T-cell (primary cell): ENCODE measurements around the gene KAZALD1. TPM values are rescaled to one million over a fixed set of nuclear protein-coding genes. Genes with fewer than 3 reads are reported as not detected.

Experiments
- ATAC-seq, 4 experiments: fragments of 200-7000 bp in 3 of 4; fragments of 150-1000 bp in 1 of 4; cut with Tn5 transposase; replicated peaks in 1 of 4; 1 replicate in 3 of 4; 2 replicates in 1 of 4; pipeline ENCODE4 v1.10.0; 2021; ENCODE audit warnings: moderate library complexity in 3 of 4, mild to moderate bottlenecking in 2 of 4, moderate number of reproducible peaks in 1 of 4
- CTCF ChIA-PET, 2 donors: fragments of 300-600 bp; sonication (Branson Sonifier 250); formaldehyde crosslinking; loops; one replicate each; lab custom pipeline; 2022; ENCODE audit warnings: antibody characterized with exemption in 2 of 2; lab: Charles Lee
- POLR2A ChIA-PET, 2 donors: fragments of 300-600 bp; sonication (Branson Sonifier 250); formaldehyde crosslinking; loops; one replicate each; lab custom pipeline; 2022; ENCODE audit warnings: antibody characterized with exemption in 2 of 2; lab: Charles Lee
- DNase-seq, 35 experiments: peaks; one replicate each; pipeline versions ENCODE4 v3.0.0 to v3.0.0-alpha.2; 2013 to 2023
- H3K27ac ChIP-seq: one replicate; pipeline ENCODE4 v1.5.1; 2013; ENCODE audit warnings: low read length
- H3K27me3 ChIP-seq, 2 experiments: replicated peaks in 1 of 2; 1 replicate in 1 of 2; 2 replicates in 1 of 2; pipeline versions ENCODE4 v1.6.1 to v1.7.0; 2013; ENCODE audit warnings: low read length in 1 of 2, mixed read lengths in 1 of 2; ENCODE audit not compliant: control insufficient read depth in 2 of 2, insufficient read depth in 2 of 2; ENCODE audit errors: extremely low read depth in 1 of 2
- H3K36me3 ChIP-seq, 2 donors: 1 replicate in 1 of 2; 2 replicates in 1 of 2; pipeline versions ENCODE4 v1.6.1 to v1.7.0; 2013; ENCODE audit warnings: low read length in 1 of 2; ENCODE audit not compliant: control insufficient read depth in 2 of 2, insufficient read depth in 1 of 2; ENCODE audit errors: extremely low read depth in 1 of 2
- H3K4me1 ChIP-seq, 2 experiments: 1 replicate in 1 of 2; 2 replicates in 1 of 2; pipeline versions ENCODE4 v1.6.1 to v1.7.0; 2013; ENCODE audit warnings: low read length in 2 of 2, mixed read lengths in 1 of 2; ENCODE audit not compliant: insufficient read depth in 2 of 2, control insufficient read depth in 1 of 2; ENCODE audit errors: extremely low read depth in 1 of 2
- H3K4me3 ChIP-seq, 2 donors: 1 replicate in 1 of 2; 2 replicates in 1 of 2; pipeline versions ENCODE4 v1.5.1 to v1.7.0; 2013; ENCODE audit warnings: mild to moderate bottlenecking in 2 of 2, low read length in 1 of 2, moderate library complexity in 1 of 2; ENCODE audit not compliant: control insufficient read depth in 1 of 2; ENCODE audit errors: extremely low read depth in 1 of 2
- H3K9me3 ChIP-seq: 2 replicates; pipeline ENCODE4 v1.7.0; 2013
- H3K27ac Mint-ChIP-seq, 2 donors: one replicate each; pipeline ENCODE4 v1.8.0; 2020 to 2021; ENCODE audit warnings: mild to moderate bottlenecking in 2 of 2, mixed read lengths in 2 of 2
- H3K27me3 Mint-ChIP-seq, 2 donors: one replicate each; pipeline ENCODE4 v1.8.0; 2021 to 2022; ENCODE audit warnings: mixed read lengths in 2 of 2
- H3K36me3 Mint-ChIP-seq: one replicate; pipeline ENCODE4 v1.8.0; 2021; ENCODE audit warnings: mixed read lengths
- H3K4me1 Mint-ChIP-seq, 3 donors: one replicate each; pipeline ENCODE4 v1.8.0; 2020 to 2022; ENCODE audit warnings: mixed read lengths in 3 of 3, mild to moderate bottlenecking in 1 of 3
- H3K4me3 Mint-ChIP-seq, 3 donors: one replicate each; pipeline ENCODE4 v1.8.0; 2020 to 2022; ENCODE audit warnings: mild to moderate bottlenecking in 3 of 3, mixed read lengths in 3 of 3, moderate library complexity in 3 of 3
- H3K9me3 Mint-ChIP-seq, 3 donors: one replicate each; pipeline ENCODE4 v1.8.0; 2020 to 2022; ENCODE audit warnings: mixed read lengths in 3 of 3
- WGBS: methylation state at CpG from one replicate; pipeline ENCODE4 v1.1.5; 2013; ENCODE audit warnings: missing lambda C conversion rate; ENCODE audit not compliant: insufficient coverage; 5-methylcytosine and 5-hydroxymethylcytosine counted together
- total RNA-seq, 35 experiments: library from RNA in 6 of 35; stranded (reverse) in 6 of 35; fragments of 120-200 nt in 1 of 35; gene quantifications; one replicate each; pipeline versions ENCODE4 v1.2.1 to v1.2.4 and lab custom pipeline; 2013 to 2026

KAZALD1 gene
- total RNA-seq, 5 donors from 2014 or later (not counting 1 experiment from before 2014, with no cell fraction given): 0.19 to 0.29 TPM; not detected in 3

DNA sequence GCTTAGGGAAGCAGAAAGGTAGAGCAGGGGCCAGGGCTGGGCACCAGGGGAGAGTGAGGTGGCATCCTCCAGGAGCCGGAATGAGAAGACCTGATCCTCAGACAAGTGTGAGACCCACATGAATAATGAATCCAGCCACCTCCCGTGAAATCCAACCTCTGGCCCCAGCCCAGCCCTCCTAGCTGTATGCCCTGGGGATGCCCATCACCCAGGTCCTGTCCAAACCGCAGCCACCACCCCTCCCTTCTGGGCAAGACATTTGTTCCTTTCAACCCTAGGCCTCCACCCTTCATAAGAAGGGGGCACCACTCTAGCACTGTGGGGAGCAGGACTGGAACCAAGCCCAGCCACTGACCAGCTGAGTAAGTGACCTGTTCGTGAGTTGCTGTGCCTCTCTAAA lies 40.5 kb upstream of the KAZALD1 start:
- Histone ChIP-seq H3K27ac (no peak overlapping the region), H3K4me1 (peaks cover 0 to 8% of the 10 kb centered on the region in 2 experiments), H3K36me3 (no peaks in the 10 kb centered on the region), H3K4me3 (no peak overlapping the region), H3K27me3 (peaks cover 0 to 52% of the 10 kb centered on the region in 2 experiments), H3K9me3 (no peaks in the 10 kb centered on the region)
- POLR2A ChIA-PET: no interaction called here
- DNase-seq (no peak), ATAC-seq (no peak)
- Mint-ChIP-seq H3K27me3 (peaks cover 37 to 40% of the 10 kb centered on the region in 2 donors), H3K9me3 (no peaks in the 10 kb centered on the region), H3K4me3 (no peak overlapping the region), H3K4me1 (peaks cover 5 to 6% (median 6%) of the 10 kb centered on the region in 3 donors), H3K36me3 (no peaks in the 10 kb centered on the region), H3K27ac (no peak overlapping the region)
- CTCF ChIA-PET: interaction anchor here in 1 of 2 donors (0.6 kb wide), 1 partner anchor 9 kb away, joined by 7 read pairs; no protein-coding TSS in a partner anchor
- 84% methylated on average over 3 of the region's 4 CpGs for WGBS

DNA sequence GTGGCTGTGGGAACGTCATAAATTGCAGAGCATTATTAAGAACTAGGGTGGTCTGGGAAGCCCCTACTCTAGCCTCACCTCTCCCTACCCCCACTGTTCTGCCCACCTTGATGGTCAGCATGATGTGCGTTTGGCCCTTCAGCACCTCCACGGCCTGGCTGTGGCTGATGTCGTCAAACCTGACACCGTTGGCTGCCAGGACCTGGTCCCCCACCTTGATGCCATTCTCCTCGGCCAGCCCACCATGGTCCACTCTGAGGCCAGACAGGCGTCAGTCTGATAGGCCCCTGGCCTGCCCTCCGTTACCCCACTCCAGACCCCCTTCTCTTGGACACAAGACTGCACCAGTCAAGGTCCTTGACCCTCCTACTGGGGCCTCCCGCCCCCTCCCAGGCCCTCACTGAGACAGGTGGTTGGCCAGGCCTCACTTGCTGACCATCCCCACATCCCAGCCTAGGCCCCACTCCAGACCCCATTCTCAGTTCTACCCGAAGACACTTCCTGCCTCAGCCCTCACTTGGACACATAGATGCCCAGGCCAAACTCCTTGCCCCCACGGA lies 40.0 kb upstream of the KAZALD1 start:
- no peak overlapping the region for H3K4me3 Mint-ChIP-seq
- Histone ChIP-seq H3K27ac (no peak overlapping the region), H3K36me3 (no peaks in the 10 kb centered on the region), H3K4me3 (no peak overlapping the region), H3K27me3 (peaks cover 0 to 47% of the 10 kb centered on the region in 2 experiments), H3K4me1 (peaks cover 0 to 8% of the 10 kb centered on the region in 2 experiments), H3K9me3 (no peaks in the 10 kb centered on the region)
- H3K27ac Mint-ChIP-seq: no peak overlapping the region
- WGBS: 74% methylated on average over 10 of the region's 11 CpGs
- ChIA-PET POLR2A (interaction anchor here in 1 of 2 donors (0.5 kb wide), 1 partner anchor 106 kb away, joined by 3 read pairs; no protein-coding TSS in a partner anchor), CTCF (interaction anchor here (0.6 to 0.7 kb wide), 4 partner anchors 9 to 100 kb away, joined by 3 to 7 read pairs (median 4); no protein-coding TSS in a partner anchor)
- H3K36me3 Mint-ChIP-seq: no peaks in the 10 kb centered on the region
- peaks cover 32 to 35% of the 10 kb centered on the region in 2 donors for H3K27me3 Mint-ChIP-seq
- H3K4me1 Mint-ChIP-seq: peaks cover 5 to 6% (median 6%) of the 10 kb centered on the region in 3 donors
- H3K9me3 Mint-ChIP-seq: no peaks in the 10 kb centered on the region
- DNase-seq: no peak
- no peak for ATAC-seq

DNA sequence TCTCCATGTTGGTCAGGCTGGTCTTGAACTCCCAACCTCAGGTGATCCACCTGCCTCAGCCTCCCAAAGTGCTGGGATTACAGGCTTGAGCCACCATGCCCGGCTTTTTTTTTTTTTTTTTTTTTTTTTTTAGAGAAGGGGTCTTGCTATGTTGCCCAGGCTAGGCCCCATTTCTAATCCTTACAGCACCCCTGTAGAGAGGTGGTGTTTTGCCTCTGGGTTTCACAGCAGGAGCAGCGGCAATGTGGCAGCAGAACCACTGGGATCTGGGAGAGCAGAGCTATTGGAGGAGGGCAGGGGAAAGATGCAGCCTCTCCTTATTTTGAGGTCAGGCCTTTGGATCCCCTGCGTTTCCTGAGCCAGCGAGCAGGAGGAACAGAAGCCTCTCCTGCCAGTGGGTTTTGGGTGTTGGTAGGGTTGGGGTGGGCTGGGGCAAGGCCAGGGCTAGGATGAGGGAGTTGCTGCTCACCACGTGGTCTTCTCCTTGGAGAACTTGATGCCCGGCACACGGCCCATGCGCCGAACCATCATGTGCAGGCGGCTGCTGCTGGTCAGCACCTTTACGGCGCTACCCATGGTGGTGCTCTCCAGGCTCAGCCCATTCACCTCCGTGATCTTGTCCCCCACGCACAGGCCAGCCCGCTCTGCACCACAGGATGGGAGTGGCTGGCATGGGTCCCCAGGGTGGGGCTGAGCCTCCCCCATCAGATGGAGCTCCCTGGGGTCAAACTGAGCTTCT lies 38.7 kb upstream of the KAZALD1 start:
- Mint-ChIP-seq H3K9me3 (no peaks in the 10 kb centered on the region), H3K4me3 (no peak overlapping the region), H3K36me3 (no peaks in the 10 kb centered on the region), H3K4me1 (peaks cover 5 to 6% (median 6%) of the 10 kb centered on the region in 3 donors), H3K27ac (no peak overlapping the region), H3K27me3 (peaks cover 20 to 26% of the 10 kb centered on the region in 2 donors)
- H3K36me3 ChIP-seq: no peaks in the 10 kb centered on the region
- DNase-seq: no peak
- no peaks in the 10 kb centered on the region for H3K9me3 ChIP-seq
- POLR2A ChIA-PET: interaction anchor here in 1 of 2 donors (0.5 to 0.7 kb wide), 2 partner anchors 8 to 18 kb away, joined by 3 read pairs; no protein-coding TSS in a partner anchor
- no peak overlapping the region for H3K4me3 ChIP-seq
- CTCF ChIA-PET: no interaction called here
- H3K4me1 ChIP-seq: peaks cover 0 to 8% of the 10 kb centered on the region in 2 experiments
- ATAC-seq: no peak
- H3K27me3 ChIP-seq: peaks cover 0 to 34% of the 10 kb centered on the region in 2 experiments
- 95% methylated on average over 13 of the region's 15 CpGs for WGBS
- no peak overlapping the region for H3K27ac ChIP-seq

DNA sequence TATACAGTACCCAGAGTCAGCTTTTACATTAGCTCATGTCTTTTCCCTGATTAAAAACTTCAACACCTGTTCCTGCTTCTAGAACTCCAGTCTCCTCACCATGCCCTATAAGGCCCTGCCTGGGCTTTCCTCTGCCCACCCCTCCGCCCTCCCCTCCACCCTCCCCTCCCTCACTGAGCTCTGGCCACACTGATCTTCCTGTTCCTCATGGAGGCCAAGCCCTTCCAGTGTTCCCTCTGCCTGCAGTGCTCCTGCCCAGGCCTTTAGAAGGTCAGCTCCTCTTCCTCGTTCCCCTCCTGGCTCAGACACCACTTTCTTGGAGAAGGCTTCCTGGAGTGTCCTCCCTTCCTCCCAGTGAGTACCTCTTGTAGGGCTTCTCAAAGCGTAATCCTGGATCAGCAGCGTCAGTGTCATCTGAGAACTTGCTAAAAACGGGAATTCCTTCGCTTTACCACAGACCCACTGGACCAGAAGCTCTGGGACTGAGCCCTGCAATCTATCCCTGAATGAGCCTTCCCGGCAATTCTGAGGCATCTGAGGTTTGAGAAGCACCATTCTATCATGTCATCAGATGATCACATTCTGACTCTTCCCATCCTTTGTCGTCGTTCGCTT lies 34.6 kb upstream of the KAZALD1 start:
- CTCF ChIA-PET: interaction anchor here in 1 of 2 donors (0.5 kb wide), 1 partner anchor 565 kb away, joined by 3 read pairs; no protein-coding TSS in a partner anchor
- Mint-ChIP-seq H3K9me3 (no peaks in the 10 kb centered on the region), H3K27me3 (peaks cover 0 to under 1% of the 10 kb centered on the region in 2 donors), H3K27ac (no peak overlapping the region), H3K4me3 (no peak overlapping the region), H3K4me1 (peaks cover 2 to 12% (median 4%) of the 10 kb centered on the region in 3 donors), H3K36me3 (no peaks in the 10 kb centered on the region)
- Histone ChIP-seq H3K4me3 (no peak overlapping the region), H3K27ac (no peak overlapping the region), H3K27me3 (peaks cover 0 to 14% of the 10 kb centered on the region in 2 experiments), H3K4me1 (peaks cover 2 to 15% of the 10 kb centered on the region in 2 experiments), H3K36me3 (no peaks in the 10 kb centered on the region), H3K9me3 (no peaks in the 10 kb centered on the region)
- DNase-seq (no peak), ATAC-seq (no peak)
- 86% methylated on average over 6 of the region's 10 CpGs for WGBS
- POLR2A ChIA-PET: no interaction called here

DNA sequence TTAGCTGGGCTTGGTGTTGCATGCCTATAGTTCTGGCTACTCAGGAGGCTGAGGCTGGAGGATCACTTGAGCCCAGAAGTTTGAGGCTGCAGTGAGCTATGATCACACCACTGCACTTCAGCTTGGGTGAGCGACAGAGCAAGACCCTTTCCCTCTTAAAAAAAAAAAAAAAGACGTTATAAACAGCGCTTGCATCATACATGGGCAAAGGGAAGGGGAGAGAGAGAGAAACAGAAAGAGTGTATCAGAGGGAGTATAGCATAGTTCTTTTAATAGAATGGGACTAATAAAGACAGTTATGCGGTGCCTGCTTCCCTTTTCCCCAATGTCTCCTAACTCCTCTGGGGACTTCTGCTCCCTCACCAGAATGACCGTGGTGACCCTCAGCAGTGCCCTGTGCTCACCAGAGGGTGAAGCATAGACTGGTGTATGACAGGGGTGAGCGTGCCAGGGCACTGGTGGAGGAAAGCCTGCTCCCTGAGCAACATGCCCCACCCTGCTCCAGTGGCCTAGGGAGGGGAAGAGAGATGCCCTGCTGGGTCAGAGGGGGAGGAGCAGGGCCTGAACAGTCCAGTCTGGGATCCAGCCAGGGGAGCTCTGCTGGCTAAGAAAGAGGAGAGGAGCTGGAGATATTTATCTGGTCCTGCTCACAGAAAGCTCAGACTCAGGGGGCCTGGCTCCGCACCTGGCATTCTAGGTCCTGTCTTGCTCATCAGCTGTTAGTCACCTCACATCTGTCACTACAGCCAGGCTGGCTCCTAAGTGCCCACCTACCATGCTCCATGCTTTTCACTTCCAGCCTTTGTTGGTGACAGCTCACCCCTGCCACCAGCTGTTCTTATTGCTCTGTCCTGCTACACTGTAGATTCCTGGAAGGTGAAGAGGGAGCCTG lies 33.1 kb upstream of the KAZALD1 start:
- peaks cover 0 to 11% of the 10 kb centered on the region in 2 experiments for H3K27me3 ChIP-seq
- POLR2A ChIA-PET: interaction anchor here (0.6 to 1.1 kb wide), 5 partner anchors 9 to 265 kb away, joined by 3 to 4 read pairs (median 3); no protein-coding TSS in a partner anchor
- Mint-ChIP-seq H3K9me3 (no peaks in the 10 kb centered on the region), H3K27ac (no peak overlapping the region), H3K36me3 (no peaks in the 10 kb centered on the region), H3K4me1 (peaks cover 15 to 26% (median 17%) of the 10 kb centered on the region in 3 donors), H3K27me3 (no peaks in the 10 kb centered on the region), H3K4me3 (no peak overlapping the region)
- no peaks in the 10 kb centered on the region for H3K9me3 ChIP-seq
- ATAC-seq (no peak), DNase-seq (no peak)
- no peak overlapping the region for H3K4me3 ChIP-seq
- peaks cover 7 to 27% of the 10 kb centered on the region in 2 experiments for H3K4me1 ChIP-seq
- H3K36me3 ChIP-seq: no peaks in the 10 kb centered on the region
- 71% methylated on average over 2 of the region's 7 CpGs for WGBS
- H3K27ac ChIP-seq: no peak overlapping the region
- CTCF ChIA-PET: interaction anchor here (0.6 to 1.2 kb wide), 7 partner anchors 10 to 30 kb away, joined by 3 to 4 read pairs (median 3); no protein-coding TSS in a partner anchor
